Transverse colon (tissue), 4 donors: ENCODE results near the gene NATD1. TPM values are rescaled to one million over a fixed set of nuclear protein-coding genes. Genes with fewer than 3 reads are reported as not detected.
A peak's percentile ranks its signal among the peaks of the same experiment; 100 is the strongest.

Source experiments
- DNase-seq: peaks from one replicate; pipeline ENCODE4 v3.0.0-alpha.2; 2019
- H3K27ac ChIP-seq, 4 donors: fragments of 200-600 bp; sonication (generic); 2 replicates each; pipeline ENCODE4 v1.5.1; 2016 to 2018; ENCODE audit warnings: inconsistent platforms in 4 of 4
- H3K27me3 ChIP-seq: fragments of 200-600 bp; sonication (generic); 2 replicates; pipeline ENCODE4 v1.5.1; 2017; ENCODE audit warnings: inconsistent platforms
- H3K36me3 ChIP-seq, 4 donors: fragments of 200-600 bp; sonication (generic); 2 replicates each; pipeline ENCODE4 v1.5.1; 2017 to 2019; ENCODE audit warnings: inconsistent platforms in 4 of 4
- H3K4me1 ChIP-seq, 4 donors: fragments of 200-600 bp; sonication (generic); 2 replicates each; pipeline ENCODE4 v1.5.1; 2017 to 2020; ENCODE audit warnings: inconsistent platforms in 4 of 4
- H3K4me3 ChIP-seq, 4 donors: fragments of 200-600 bp; sonication (generic); 1 replicate in 1 of 4; 2 replicates in 3 of 4; pipeline versions ENCODE4 v1.5.1 to v1.6.1; 2017 to 2019; ENCODE audit warnings: inconsistent platforms in 4 of 4
- H3K9me3 ChIP-seq, 2 donors: fragments of 200-600 bp; sonication (generic); 2 replicates each; pipeline ENCODE4 v1.5.1; 2017 to 2019; ENCODE audit warnings: inconsistent platforms in 2 of 2
- CTCF ChIP-seq, 5 experiments: fragments of 200-600 bp in 3 of 5; fragments of 450-650 bp in 2 of 5; sonication (generic) in 3 of 5; IDR thresholded peaks; 1 replicate in 2 of 5; 2 replicates in 3 of 5; pipeline ENCODE4 v1.5.1; 2016 to 2017; ENCODE audit warnings: antibody characterized with exemption in 5 of 5, inconsistent platforms in 3 of 5, mild to moderate bottlenecking in 2 of 5, moderate library complexity in 1 of 5
- EP300 ChIP-seq: sonication (generic); formaldehyde crosslinking; IDR thresholded peaks from one replicate; pipeline ENCODE4 v1.6.1; 2017; ENCODE audit warnings: antibody characterized with exemption, low read depth
- POLR2A ChIP-seq: fragments of 450-650 bp; IDR thresholded peaks from one replicate; pipeline ENCODE4 v1.6.1; 2016; ENCODE audit warnings: antibody characterized with exemption, mild to moderate bottlenecking, moderate library complexity
- POLR2AphosphoS5 ChIP-seq, 3 donors: sonication (generic); formaldehyde crosslinking; IDR thresholded peaks; one replicate each; pipeline ENCODE4 v1.6.1; 2016; ENCODE audit warnings: antibody characterized with exemption in 3 of 3
- WGBS, 2 donors: methylation state at CpG; one replicate each; pipeline ENCODE4 v1.1.5; 2018; ENCODE audit warnings: low coverage in 1 of 2; 5-methylcytosine and 5-hydroxymethylcytosine counted together
- in situ Hi-C, 4 donors: fragments of 200-750 bp; cut with MboI; loops; one replicate each; pipeline versions ENCODE4 v1.15.0 to v1.15.1; 2017; ENCODE audit warnings: low sequenced_read_pairs in 3 of 4, low pct_ligation_motif_present in 1 of 4, low pct_unique_long_range_greater_than_20kb in 1 of 4
- intact Hi-C: fragments of 100-400 bp; cut with DNase I; formaldehyde crosslinking; loops from one replicate; pipeline ENCODE4 v1.15.1; 2023; ENCODE audit warnings: low total_unique reads
- total RNA-seq, 4 donors: library from RNA; depleted of rRNA; stranded (reverse); fragments of >200 nt; gene quantifications; one replicate each; pipeline ENCODE4 v1.1.0, GENCODE V29; 2016

Gene NATD1
- total RNA-seq, 4 donors from 2014 or later, result 1.4 to 7.9 (median 5.0) TPM

DNA sequence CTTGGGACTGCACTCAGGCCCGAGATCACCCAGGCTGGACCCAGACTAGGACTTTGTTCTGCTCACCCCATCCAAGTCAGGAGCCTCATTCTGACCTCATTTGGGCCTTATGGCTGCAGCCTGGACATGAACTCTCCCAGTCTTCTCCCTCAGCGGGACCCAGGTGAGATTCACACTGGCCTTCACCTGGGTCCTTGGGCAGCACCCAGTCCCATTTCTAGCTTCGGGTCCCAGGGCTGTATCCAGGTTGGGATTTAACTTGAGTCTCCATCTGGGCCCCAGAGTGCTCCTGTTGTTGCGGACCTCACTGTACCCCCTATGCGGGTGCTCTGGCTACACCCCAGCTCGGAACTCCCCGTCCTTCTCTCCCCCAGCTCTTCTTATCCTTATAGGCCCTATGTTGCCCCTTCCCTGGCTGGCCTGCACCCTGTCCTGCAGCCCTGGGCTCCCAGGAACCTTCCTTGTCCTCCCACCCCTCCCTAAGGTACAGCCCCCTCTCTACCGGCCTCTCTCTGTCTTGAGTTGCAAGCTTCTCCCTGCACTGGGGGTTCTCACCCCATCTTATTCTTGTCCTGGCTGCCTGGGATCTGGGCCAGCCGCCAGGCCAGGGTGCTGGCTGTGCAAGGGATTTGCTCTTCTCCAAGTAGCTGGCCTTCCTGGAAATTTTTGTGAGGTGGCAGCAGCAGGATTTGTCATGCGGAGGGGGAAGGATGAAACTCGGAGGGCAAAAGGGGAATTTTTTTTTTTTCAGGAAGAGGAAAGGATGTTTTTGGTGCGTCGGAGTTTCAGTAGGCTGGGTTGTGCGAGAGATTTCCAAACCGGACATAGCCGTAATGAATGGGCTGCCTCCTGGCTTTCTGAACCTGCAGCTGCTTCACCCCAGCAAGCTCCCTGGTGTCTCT, 32.2 kb upstream of the NATD1 start:
- Histone ChIP-seq H3K9me3 (no peaks in the 10 kb centered on the region), H3K4me1 (peaks cover 36 to 51% (median 49%) of the 10 kb centered on the region in 4 donors), H3K27ac (peak overlapping the region; percentile 98 to 99 (median 98)), H3K27me3 (no peaks in the 10 kb centered on the region), H3K4me3 (peak overlapping the region; percentile 82 to 97 (median 92)), H3K36me3 (no peaks in the 10 kb centered on the region)
- in situ Hi-C loops (no loop called here), intact Hi-C loops (loop anchor here (5.0 to 10.0 kb wide), 2 partner anchors 158 to 229 kb away; partner anchors contain the start of gene DHRS7B)
- TF ChIP-seq CTCF (IDR thresholded peaks at IDR 0.05) (no peak), POLR2AphosphoS5 (IDR thresholded peaks at IDR 0.05) (no peak), POLR2A (no peak), EP300 (no peak)
- 0 to 1% methylated on average over 1 to 16 of the region's 16 CpGs for WGBS, 2 donors
- DNase-seq, result peak; percentile 51

DNA sequence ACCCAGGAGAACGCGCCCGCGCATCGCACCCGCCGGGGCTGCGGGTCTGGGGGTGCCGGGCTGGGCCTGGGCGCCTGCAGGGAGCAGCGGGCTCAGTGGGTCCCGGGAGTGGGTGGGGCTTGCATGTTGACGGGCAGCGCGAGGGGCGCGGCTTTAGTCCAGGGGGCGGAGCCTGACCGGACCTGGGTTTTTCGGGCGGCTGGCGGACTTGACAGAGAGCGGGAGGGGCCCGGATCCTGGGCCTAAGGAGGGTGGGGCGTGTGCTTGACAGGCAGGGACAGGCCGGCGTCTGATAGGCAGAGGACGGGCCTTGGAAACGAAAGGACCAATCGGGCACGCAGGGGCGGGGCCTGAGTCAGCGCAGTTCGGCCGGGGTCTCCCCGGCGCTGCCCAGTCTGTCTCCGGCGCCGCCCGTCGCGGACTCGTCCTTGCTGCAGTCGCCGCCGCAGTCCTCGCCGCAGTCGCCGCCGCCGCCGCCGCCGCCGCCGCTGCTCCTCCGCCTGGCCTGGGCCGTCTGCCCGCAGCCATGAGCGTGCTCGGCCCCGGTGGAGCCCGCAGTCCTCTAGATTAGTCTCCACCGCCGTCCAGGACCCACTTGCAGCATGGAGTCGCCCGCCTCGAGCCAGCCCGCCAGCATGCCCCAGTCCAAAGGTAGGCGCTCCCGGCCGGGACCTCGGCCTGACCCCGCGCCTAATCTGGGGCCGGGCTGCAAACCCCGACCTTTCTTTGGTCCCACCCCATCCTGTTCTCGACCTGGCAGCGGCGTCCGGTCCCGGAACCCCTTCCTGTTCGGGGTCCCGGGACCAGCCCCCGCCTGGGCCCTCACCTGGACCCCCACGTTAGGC, 31.3 kb upstream of the NATD1 start, which contains the start of gene MAP2K3:
Gene MAP2K3 (plus strand): TSS at position 393 of the 845 bp plus-strand sequence. CDS start 210 bp downstream, at position 603.
- intact Hi-C loops (loop anchor here (5.0 to 10.0 kb wide), 2 partner anchors 157 to 230 kb away; partner anchors contain the start of gene DHRS7B), in situ Hi-C loops (no loop called here)
- peaks cover 28 to 53% (median 43%) of the 10 kb centered on the region in 4 donors for H3K4me1 ChIP-seq
- no peaks in the 10 kb centered on the region for H3K27me3 ChIP-seq
- H3K36me3 ChIP-seq, result no peaks in the 10 kb centered on the region
- H3K4me3 ChIP-seq, result peak within 1 kb of the TSS; percentile 82 to 97 (median 92)
- H3K27ac ChIP-seq, result peak within 1 kb of the TSS; percentile 98 to 99 (median 98)
- no peaks in the 10 kb centered on the region for H3K9me3 ChIP-seq
- no peak for TF ChIP-seq CTCF (IDR thresholded peaks at IDR 0.05)
- peak; percentile 77 for TF ChIP-seq POLR2A
- no peak for TF ChIP-seq EP300
- peak; percentile 94 to 95 (median 94) for TF ChIP-seq POLR2AphosphoS5 (IDR thresholded peaks at IDR 0.05)
- 0% methylated on average over 68 of the region's 88 CpGs; no CpG with 5 or more reads in 1 of the 2 donors for WGBS, 2 donors
- peak; percentile 100 for DNase-seq

DNA sequence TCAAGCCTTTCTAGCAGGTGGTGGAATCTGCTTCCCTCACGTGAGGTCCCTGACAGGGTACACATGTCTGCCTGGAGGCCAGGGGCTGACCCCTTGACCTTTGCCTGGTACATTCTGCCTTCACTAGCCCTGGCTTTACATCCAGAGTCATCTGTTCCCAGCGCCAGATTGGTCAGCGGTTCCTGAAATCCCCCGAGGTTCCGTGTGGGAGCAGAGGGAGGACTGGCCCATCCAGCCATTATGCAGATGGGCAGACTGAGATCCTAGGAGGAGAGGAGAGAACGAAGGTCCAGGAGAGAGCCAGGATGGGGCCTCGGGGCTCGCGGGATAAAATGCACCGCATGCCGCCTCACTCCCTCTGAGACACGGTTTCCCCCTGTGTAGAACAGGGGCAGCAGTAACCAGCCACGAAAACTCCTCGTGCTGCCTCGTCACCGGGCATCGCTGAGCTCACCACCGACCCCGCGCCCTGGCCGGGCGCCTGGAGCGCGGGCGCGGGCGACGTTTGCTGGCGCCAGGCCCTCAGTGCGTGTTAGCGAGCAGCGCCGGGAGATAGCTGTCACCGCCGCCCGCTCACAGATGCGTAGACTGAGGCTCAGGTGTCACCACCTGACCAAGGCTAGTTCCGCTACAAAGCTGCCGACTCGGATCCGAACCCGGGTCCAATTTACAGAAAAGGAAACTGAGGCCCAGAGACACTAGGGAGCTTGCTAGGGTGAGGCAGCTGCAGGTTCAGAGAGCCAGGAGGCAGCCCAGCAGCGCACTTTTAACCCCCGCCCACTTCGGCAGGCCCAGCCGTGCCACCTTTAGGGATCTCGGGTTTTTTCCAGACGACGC, 30.5 kb upstream of the NATD1 start:
- Histone ChIP-seq H3K4me3 (peak overlapping the region; percentile 58 to 97 (median 88)), H3K36me3 (no peaks in the 10 kb centered on the region), H3K9me3 (no peaks in the 10 kb centered on the region), H3K4me1 (peaks cover 19 to 44% (median 37%) of the 10 kb centered on the region in 4 donors), H3K27me3 (no peaks in the 10 kb centered on the region), H3K27ac (peak overlapping the region; percentile 98 to 99 (median 98))
- DNase-seq, result peak; percentile 53
- 17% methylated on average over 28 of the region's 49 CpGs; no CpG with 5 or more reads in 1 of the 2 donors for WGBS, 2 donors
- intact Hi-C loops (loop anchor here (10.0 kb wide), 1 partner anchor 231 kb away; no protein-coding TSS in a partner anchor), in situ Hi-C loops (no loop called here)
- TF ChIP-seq POLR2A (no peak), CTCF (IDR thresholded peaks at IDR 0.05) (no peak), POLR2AphosphoS5 (IDR thresholded peaks at IDR 0.05) (no peak), EP300 (no peak)
